ENCODE data around the gene KSR1. TPM values are rescaled to one million over a fixed set of nuclear protein-coding genes. Genes with fewer than 3 reads are reported as not detected.

KSR1 gene
- total and polyA plus RNA-seq, 2 of the 4 experiments (the other 2 are of a cell fraction) = 12.5 to 21.9 TPM

DNA sequence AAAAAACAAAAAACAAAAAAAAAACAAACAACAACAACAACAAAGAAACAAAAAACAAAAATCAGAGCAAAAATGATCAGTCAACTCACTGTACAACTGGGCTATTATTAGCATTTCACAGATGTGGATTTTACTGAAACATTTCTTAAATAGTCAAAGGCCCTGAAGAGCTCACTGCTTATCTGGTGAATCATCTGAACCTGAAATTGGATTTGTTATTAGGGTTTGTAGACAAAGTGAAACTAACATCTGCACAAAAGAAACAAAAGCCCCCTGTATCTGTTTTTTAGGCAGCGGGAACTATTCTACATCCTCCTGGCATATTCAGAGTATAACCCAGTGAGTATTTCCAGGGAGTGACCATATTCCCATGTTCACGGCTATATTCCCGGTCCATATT, 32.6 kb upstream of the KSR1 start:
- Histone ChIP-seq H3K4me2 (ENCODE audit: low read depth, low read length) (0 out of 2 replicates have a peak overlapping the region, but pooled peaks have one; percentile 12), H3K36me3 (ENCODE audit: control insufficient read depth, insufficient read depth, low read length) (no peaks in the 10 kb centered on the region), H4K5ac (ENCODE audit: low read depth, low read length) (no peak overlapping the region), H3K4me1 (ENCODE audit: control insufficient read depth, insufficient read depth, low read length) (no peaks in the 10 kb centered on the region), H4K20me1 (ENCODE audit: insufficient read depth, low read length) (no peaks in the 10 kb centered on the region; the same call in 1 of the 2 replicates), H4K8ac (ENCODE audit: low read depth in 2 of 2, low read length in 2 of 2) (no peak overlapping the region), H3K9me1 (ENCODE audit: insufficient read depth, low read length) (no peaks in the 10 kb centered on the region), H4K91ac (ENCODE audit: insufficient read depth, low read depth, low read length) (no peak overlapping the region), H3K4ac (ENCODE audit: low read depth, low read length) (no peak overlapping the region), H3K27me3 (ENCODE audit: control insufficient read depth, insufficient read depth, low read length) (peaks cover 3% of the 10 kb centered on the region), H2AFZ (replicated peaks; ENCODE audit: low read length, poor library complexity) (no peak overlapping the region), H2AK9ac (replicated peaks; ENCODE audit: low read depth, low read length, poor library complexity) (no peak overlapping the region), H2BK20ac (ENCODE audit: low read depth, low read length) (no peak overlapping the region), H3K23ac (ENCODE audit: low read depth, low read length) (no peak overlapping the region), H3K56ac (ENCODE audit: extremely low read depth, insufficient read depth, low read length) (no peak overlapping the region), H2BK15ac (ENCODE audit: low read depth, low read length) (no peak overlapping the region), H2BK120ac (ENCODE audit: low read depth, low read length) (no peak overlapping the region), H2BK5ac (ENCODE audit: low read depth, low read length, poor library complexity, severe bottlenecking) (no peak overlapping the region), H3K79me1 (ENCODE audit: low read depth in 1 of 2, low read length in 2 of 2) (no peaks in the 10 kb centered on the region), H3K18ac (ENCODE audit: low read depth, low read length) (no peak overlapping the region), H3K14ac (replicated peaks; ENCODE audit: low read depth, low read length) (no peak overlapping the region), H2AK5ac (ENCODE audit: low read depth, low read length) (no peak overlapping the region), H3K27ac (ENCODE audit: insufficient read depth, low read length) (no peak overlapping the region), H3K9me3 (ENCODE audit: control insufficient read depth, insufficient read depth, low read length) (no peaks in the 10 kb centered on the region), H3K4me3 (ENCODE audit: insufficient read depth, low read depth, low read length) (no peak overlapping the region), H3K9ac (ENCODE audit: low read depth, low read length) (no peak overlapping the region)
- no CpG with 5 or more reads among the region's 3 CpGs for WGBS, 2 experiments (ENCODE audit: extremely low coverage in 2 of 2, insufficient read length in 1 of 2)
- in situ Hi-C loops (cut with MboI; ENCODE audit: low sequenced_read_pairs) (no loop called here), intact Hi-C loops (cut with micrococcal nuclease) (no loop called here), dilution Hi-C loops (cut with HindIII; ENCODE audit: low sequenced_read_pairs, unreplicated experiment) (no loop called here)
- DNase-seq (peak; percentile 51), ATAC-seq (ENCODE audit: low read depth) (0 out of 2 replicates have a peak, but pooled peaks have one; percentile 35)
- no peak for TF ChIP-seq MAZ (IDR thresholded peaks at IDR 0.05; ENCODE audit: borderline replicate concordance, low read depth, low read length)
- no peak for TF ChIP-seq CTCF (conservative IDR thresholded peaks at IDR 0.05; ENCODE audit: low read depth, low read length)
- TF ChIP-seq MXI1 (IDR thresholded peaks at IDR 0.05; ENCODE audit: borderline replicate concordance, low read depth, low read length) = no peak
- TF ChIP-seq BHLHE40 (IDR thresholded peaks at IDR 0.05; ENCODE audit: low read depth, low read length) = no peak
- no peak for TF ChIP-seq CEBPB (IDR thresholded peaks at IDR 0.05; ENCODE audit: low read depth, low read length)
- POLR2A ChIA-PET (ENCODE audit: unreplicated experiment) = no interaction called here
- no TSS peak for BruUV-seq (replicated peaks)
- CTCF ChIA-PET = interaction anchor here (0.6 kb wide), 1 partner anchor 20 kb away, joined by 3 read pairs; no protein-coding TSS in a partner anchor
